CD4-positive, alpha-beta T cell treated with Interleukin-17A for 4 hours (primary cell): Measurements from ENCODE around the gene SPATA31C2.
"Not testable (repeated sequence)": the region's sequence is repeated elsewhere in the genome, so short reads cannot be mapped to it uniquely, and the experiment has no call there.

Source experiments
- DNase-seq: peaks from one replicate; pipeline ENCODE4 v3.0.0-alpha.2; 2020; ENCODE audit warnings: mixed read lengths

Gene SPATA31C2

GRCh38 chr9:88138375-88138774, at the start of gene SPATA31C2:
Gene SPATA31C2, minus strand, starts transcription at chr9:88138475. Its CDS starts 29 bp downstream, at chr9:88138446.
- not testable (repeated sequence) for DNase-seq

GRCh38 chr9:88187631-88188030, 49.4 kb upstream of the SPATA31C2 start:
- no peak for DNase-seq

GRCh38 chr9:88186495-88187110, 48.3 kb upstream of the SPATA31C2 start:
- DNase-seq: no peak

GRCh38 chr9:88184976-88185375, 46.7 kb upstream of the SPATA31C2 start:
- no peak for DNase-seq

- DNase-seq: no peak
These were observed 45.7 kb upstream of the SPATA31C2 start for GRCh38 chr9:88183798-88184495.

GRCh38 chr9:88182501-88182900, 44.2 kb upstream of the SPATA31C2 start:
- DNase-seq: no peak

- no peak for DNase-seq
These were observed 41.9 kb upstream of the SPATA31C2 start for GRCh38 chr9:88180081-88180765.

GRCh38 chr9:88179062-88179521, 40.8 kb upstream of the SPATA31C2 start:
- no peak for DNase-seq

GRCh38 chr9:88178641-88179040, 40.4 kb upstream of the SPATA31C2 start:
- no peak for DNase-seq

- no peak for DNase-seq
These were observed 39.1 kb upstream of the SPATA31C2 start for GRCh38 chr9:88177371-88177770.

- DNase-seq: no peak
These were observed 36.0 kb upstream of the SPATA31C2 start for GRCh38 chr9:88174324-88174723.

GRCh38 chr9:88173378-88173999, 35.2 kb upstream of the SPATA31C2 start:
- peak; percentile 70 for DNase-seq

GRCh38 chr9:88169700-88170099, 31.4 kb upstream of the SPATA31C2 start:
- no peak for DNase-seq

GRCh38 chr9:88168564-88168963, 30.3 kb upstream of the SPATA31C2 start:
- no peak for DNase-seq

GRCh38 chr9:88166660-88167059, 28.4 kb upstream of the SPATA31C2 start:
- no peak for DNase-seq

GRCh38 chr9:88164850-88165249, 26.6 kb upstream of the SPATA31C2 start:
- no peak for DNase-seq

- no peak for DNase-seq
These were observed 22.9 kb upstream of the SPATA31C2 start for GRCh38 chr9:88161144-88161543.

GRCh38 chr9:88143957-88144625, 5.8 kb upstream of the SPATA31C2 start:
- DNase-seq: no peak

GRCh38 chr9:88143179-88143578, 4.9 kb upstream of the SPATA31C2 start:
- DNase-seq: no peak

- DNase-seq: not testable (repeated sequence)
These were observed 4.7 kb downstream of the SPATA31C2 start for GRCh38 chr9:88133552-88133951.

GRCh38 chr9:88129556-88129955, 8.7 kb downstream of the SPATA31C2 start:
- DNase-seq: not testable (repeated sequence)

GRCh38 chr9:88127700-88128300, 10.5 kb downstream of the SPATA31C2 start:
- DNase-seq: not testable (repeated sequence)
